Stimulated activated CD4-positive, alpha-beta T cell treated with anti-CD3 and anti-CD28 coated beads, Interleukin-4, amount 100 ng/mL, for 48 hours (primary cell): ENCODE measurements around the gene PACSIN2.
"Not testable (repeated sequence)": the region's sequence is repeated elsewhere in the genome, so short reads cannot be mapped to it uniquely, and the experiment has no call there.

ENCODE experiments used
- DNase-seq, 2 donors: peaks; one replicate each; pipeline ENCODE4 v3.0.0-alpha.2; 2020; ENCODE audit warnings: low read depth in 2 of 2

PACSIN2 gene

DNA sequence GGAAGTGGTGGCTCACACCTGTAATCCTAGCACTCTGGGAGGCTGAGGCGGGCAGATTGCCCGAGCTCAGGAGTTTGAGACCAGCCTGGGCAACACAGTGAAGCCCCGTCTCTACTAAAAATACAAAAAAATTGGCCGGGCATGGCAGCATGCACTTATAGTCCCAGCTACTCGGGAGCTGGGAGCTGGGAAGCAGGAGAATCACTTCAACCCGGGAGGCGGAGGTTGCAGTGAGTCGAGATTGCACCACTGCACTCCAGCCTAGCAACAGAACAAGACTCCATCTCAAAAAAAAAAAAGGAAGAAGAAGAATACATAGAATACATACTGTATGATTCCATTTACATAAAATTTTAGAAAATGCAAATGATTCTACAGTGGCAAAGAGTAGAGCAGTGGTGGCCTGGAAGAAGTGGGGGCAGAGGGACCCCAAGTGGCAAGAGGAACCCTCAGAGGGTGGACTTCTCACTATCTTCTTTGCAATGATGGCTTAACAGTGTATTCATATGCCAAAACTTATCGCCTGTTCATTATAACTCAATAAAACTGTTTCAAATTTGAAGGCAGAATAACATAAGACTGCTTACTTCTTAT is 22.0 kb downstream of the PACSIN2 start:
- no peak for DNase-seq

DNA sequence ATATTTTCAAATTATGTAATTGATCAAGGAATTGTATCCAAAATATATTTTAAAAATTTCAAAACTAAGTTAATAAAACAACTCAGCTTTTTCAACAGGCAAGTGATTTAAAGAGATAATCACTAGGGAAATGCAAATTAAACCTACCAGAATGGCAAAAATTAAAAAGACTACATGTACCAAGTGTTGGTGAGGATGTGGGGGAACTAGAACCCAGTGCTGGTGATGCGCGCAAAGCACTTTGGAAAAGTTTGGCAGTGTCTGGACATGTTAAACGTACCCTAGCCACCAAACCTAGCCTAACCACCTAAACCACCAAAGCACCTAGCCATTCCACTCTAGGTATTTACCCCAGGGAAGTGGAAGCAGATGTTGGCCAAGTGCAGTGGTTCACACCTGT is 22.9 kb downstream of the PACSIN2 start:
- no peak for DNase-seq

DNA sequence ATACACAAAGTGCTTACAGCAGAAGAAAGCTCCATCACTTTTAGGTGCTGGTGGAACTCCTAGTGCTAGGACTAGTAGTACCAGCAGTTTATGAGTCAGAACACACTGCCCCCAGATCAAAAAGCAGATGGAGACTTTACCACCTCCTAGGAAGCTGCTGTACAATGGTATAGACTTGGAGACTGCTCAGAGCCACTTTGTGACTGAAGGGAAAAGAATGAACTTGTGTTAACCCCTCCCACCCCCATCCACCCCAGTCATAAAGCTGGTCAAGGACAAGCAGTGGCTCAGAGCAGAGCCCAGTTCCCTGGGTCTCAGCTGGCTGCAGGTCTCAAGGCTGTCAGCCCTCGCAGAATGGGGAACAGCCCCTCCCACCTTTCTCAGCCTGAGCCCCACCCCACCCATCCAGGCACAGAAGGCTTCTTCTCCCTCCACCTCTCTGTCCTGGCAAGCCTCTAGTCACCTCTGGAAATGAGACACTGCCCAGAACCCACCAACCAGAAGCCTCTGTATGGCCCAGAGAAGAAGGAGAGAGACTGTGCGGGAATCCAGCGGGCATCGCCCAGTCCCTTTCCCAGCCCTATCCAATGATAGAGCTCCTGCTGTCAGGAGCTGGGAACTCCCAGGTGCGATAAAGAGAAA is 23.8 kb downstream of the PACSIN2 start:
- DNase-seq, result no peak

DNA sequence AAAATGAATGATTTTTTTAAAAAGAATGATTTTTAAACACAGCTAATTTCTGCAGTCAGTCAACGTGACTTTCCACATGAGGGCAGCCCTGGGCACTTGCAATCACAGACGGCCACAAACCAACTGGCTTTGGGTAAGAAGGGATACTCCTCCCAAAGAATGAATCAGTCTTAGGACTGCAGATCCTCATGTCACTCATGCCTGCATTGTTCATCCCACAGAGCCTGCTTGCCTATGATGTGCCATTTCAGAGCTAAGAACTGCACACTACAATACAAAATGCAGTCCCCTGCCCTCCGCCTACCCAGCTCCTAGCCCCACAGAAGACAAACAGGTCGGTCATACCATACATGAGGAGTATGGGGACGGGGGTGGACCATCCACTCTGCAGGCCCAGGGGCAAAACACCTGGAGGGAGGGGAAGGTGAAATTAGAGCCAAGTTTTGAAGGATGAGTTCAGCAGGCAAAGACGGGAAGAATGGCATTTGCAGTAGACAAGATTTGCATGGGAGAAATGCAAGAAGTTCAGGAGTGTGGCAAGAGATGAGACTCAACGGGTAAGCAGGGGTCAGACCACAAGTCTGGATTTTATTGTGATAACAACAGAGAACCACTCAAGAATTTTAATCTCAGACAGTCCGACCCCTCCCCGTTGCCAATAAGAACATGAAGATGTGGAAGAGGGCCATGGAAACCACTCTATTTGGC is 24.7 kb downstream of the PACSIN2 start:
- no peak for DNase-seq

DNA sequence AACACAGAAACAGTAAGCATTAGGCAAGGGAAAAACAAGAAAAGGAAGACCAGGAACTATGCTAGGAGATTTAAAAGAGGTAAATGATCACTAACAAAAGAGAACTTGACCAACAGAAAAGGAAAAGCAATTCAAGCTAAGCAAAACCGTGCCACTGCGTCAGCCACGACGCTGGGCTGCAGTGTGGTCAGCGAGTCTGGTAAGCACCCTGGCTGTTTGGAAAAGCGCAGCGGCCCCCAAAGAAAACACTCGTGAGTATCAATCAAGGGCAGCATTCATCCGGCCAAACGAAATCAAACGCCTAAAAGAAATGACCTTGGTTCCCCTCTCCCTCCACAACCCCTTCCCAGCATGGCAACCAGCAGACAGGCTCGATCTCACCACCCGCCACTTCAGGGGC is 28.8 kb downstream of the PACSIN2 start:
- DNase-seq, result no peak

DNA sequence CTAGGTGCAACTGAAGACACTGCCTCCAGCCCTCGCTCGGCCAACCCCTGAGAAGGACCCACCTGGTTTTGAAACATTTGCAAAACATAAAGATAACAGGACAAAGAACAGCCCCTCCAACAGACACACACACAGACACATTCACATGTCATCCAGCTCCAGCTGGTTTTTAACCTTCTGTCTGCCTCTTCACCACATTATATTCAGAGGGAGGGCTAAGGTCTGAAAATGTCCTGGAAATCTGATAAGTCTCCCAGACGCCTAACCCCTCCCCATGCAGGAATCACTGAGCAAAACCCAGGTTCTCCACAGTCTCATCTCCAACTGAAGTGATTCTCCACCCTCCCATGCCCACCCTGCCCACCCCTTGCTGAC is 29.4 kb downstream of the PACSIN2 start:
- no peak for DNase-seq

DNA sequence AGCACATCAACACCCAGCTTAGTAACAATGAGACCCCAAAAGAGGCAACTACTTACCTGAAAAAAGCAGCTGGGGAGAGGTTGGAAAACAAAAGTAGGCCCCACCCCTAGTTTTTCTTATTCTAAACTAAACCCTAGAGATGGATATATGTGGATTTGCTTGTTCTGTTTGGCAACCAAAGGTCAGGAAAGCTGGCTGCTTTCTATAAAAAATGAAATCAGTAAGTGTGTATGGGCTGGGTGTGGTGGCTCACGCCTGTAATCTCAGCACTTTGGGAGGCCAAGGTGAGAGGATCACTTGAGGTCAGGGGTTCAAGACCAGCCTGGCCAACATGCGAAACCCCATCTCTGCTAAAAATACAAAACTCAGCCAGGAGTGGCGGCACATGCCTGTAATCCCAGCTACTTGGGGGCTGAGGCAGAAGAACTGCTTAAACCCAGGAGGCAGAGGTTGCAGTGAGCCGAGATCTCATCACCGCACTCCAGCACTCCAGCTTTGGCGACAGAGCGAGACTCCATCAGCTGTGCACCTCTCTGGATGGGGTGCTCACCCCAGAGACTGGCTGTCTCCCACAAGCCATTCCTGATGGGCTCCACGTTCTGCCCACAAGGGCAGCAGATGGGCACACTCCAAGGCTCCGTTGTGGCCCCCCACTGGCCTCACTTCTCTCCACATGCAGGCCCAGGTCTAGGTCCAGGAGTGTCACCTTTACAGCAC is 30.0 kb downstream of the PACSIN2 start:
- DNase-seq, result no peak

DNA sequence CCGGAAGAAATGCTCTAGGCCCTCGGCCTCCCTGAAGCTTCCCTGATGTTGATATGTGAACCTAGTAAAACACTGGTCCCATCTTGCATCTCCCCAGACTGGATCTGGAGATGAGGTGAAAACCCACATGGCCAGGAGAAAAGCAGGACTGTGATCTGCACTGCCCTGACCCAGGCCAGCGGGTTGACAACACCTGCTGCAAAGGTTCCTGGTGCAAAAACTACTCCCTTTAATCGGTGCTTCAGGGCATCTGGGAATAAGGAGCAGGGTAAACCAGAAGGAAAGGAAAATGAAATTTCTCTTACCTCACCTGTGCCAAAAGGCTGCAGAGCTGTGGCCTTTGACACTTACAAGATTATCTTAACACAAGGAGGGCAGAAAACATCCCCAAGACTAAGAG is 30.6 kb downstream of the PACSIN2 start:
- no peak for DNase-seq

DNA sequence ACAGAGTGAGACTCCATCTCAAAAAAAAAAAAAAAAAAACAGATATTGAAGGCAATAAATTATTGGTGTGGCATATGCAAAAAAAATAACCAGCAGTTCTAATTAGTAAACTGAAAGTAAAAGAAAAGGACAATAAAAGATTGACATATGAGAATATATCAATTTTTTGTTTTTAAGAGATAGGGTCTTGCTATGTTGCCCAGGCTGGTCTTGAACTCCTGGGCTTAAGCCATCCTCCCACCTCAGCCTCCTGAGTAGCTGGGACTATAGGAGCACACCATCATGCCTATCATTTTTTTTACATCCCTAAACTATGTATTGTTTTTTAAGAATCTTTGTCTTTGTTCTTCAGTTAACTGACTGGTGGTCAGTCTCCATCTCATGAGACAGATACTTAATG is 31.5 kb downstream of the PACSIN2 start:
- DNase-seq, result no peak

DNA sequence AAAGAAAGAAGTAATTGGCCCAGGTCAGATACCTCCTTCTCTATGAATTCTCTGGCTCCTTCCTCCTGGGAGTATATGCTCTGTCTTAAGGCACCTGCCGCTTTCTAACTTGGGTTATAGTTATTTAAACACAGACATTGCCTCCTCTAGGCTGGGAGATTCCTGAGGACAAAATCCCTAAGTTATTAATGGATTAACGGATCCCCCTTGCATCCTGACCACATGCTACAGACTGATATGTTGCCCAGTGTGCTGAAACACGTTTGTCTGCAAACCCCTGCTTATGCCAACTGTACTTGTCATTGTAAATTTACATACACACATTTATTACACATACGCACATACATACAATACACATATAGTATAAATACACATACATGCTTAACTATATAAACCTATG is 35.3 kb downstream of the PACSIN2 start:
- no peak for DNase-seq

DNA sequence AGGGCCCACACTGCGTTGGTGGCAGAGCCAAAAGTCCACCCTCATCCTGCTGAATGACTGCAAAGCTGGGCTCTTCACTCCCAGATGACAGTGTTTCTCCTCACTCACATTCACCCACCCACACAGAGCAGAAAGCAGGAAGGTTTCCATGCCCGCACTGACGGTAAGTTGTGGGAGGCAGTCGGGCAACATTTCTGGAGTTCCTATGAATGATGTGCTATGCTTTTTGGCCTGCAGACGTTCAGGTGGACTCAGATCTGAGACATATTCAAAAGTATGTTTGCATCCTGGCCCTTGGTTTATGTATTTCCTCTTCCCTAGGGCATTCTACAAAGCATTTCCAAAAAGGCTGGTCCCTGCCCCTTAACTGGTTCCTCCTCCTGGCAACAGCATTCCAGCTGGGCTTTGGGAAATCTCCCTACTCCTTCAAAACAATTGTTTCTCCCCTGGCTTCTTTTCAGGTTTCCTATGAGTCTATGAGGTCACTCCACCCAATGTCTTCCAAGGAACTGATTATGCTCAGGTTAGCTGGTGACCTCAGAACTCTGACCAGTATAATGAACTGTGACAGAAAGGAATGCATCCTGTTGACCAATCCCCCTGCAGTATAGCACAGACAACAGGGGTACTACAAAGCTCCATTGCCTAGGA is 36.4 kb downstream of the PACSIN2 start:
- DNase-seq, result no peak

DNA sequence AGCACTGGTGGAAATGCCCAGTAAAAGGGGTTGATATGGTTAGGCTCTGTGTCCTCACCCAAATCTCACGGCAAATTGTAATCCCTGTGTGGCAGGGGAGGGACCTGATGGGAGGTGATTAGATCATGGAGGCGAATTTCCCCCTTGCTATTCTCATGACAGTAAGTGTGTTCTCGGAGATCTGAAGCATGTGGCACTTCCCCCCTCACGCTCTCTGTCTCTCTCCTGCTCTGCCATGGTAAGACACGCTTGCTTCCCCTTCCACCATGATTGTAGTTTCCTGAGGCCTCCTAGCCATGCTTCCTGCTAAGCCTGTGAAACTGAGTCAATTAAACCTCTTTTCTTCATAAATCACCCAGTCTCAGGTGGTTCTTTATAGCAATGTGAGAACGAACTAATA is 37.4 kb downstream of the PACSIN2 start:
- DNase-seq, result no peak

DNA sequence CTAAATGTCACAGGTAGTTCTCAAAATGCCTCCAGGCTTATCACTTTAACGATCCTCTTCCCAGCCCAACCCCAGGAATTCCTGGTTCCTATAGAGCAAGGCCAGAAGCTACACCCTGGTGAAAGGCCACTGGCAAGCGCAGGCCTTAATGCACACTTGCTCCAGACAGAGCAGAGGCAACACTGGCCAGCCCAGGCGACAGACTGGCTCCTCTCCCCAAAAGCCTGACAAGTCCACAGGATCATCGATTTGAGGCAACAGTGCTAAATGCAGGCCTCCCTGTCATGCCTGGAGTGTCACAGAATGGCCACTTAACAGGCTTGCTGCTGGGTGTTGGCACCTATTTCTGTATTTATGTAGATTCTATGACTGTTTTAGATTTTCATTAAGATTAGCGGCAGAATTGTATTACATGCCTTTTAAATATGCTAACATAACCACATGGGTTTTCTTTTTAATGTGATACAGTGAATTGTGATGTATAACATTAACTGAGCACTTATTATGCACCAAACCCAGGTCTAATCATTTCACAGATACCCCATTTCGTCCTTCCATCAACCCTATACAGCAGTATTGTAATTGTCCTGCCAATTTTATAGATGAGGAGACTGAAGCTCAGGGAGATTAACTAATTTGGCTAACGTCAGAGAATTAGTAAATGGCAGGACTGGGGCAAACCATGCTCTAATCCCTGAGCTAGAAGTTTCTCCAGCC is 38.6 kb downstream of the PACSIN2 start:
- no peak for DNase-seq

DNA sequence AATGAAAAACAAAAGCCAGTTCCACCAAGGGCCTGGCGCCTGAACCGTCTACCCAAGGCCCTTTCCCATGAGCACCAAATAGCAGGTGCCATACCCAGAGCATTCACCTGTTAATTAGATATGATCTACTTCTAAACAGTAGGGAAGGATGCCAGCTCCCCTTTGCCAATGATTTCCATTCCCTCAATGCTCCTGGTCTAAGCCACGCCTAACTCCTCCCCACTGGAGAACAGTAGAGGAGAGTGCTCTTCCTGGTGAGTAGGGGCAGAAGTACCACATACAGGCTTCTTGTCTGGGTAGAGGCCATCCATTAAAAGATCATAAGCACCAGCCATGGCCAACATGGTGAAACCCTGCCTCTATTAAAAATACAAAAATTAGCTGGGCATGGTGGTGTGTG is 40.7 kb downstream of the PACSIN2 start:
- DNase-seq, result no peak

DNA sequence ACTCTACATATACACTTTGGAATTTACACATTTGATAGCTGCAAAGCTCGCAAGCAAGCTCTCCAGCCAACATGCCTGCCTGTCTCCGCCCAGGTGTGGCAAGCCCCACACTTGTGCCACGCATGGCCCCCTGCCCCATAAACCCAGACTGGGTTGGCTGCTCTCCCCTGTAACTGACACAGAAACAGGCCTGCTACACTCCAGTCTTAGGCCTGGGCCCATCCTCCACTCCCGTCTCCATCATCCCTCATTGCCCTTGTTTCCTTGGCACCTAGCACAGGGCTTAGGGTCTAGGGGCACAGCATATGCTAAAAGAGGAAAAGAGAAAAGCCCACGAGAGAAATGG is 41.4 kb downstream of the PACSIN2 start:
- no peak for DNase-seq

DNA sequence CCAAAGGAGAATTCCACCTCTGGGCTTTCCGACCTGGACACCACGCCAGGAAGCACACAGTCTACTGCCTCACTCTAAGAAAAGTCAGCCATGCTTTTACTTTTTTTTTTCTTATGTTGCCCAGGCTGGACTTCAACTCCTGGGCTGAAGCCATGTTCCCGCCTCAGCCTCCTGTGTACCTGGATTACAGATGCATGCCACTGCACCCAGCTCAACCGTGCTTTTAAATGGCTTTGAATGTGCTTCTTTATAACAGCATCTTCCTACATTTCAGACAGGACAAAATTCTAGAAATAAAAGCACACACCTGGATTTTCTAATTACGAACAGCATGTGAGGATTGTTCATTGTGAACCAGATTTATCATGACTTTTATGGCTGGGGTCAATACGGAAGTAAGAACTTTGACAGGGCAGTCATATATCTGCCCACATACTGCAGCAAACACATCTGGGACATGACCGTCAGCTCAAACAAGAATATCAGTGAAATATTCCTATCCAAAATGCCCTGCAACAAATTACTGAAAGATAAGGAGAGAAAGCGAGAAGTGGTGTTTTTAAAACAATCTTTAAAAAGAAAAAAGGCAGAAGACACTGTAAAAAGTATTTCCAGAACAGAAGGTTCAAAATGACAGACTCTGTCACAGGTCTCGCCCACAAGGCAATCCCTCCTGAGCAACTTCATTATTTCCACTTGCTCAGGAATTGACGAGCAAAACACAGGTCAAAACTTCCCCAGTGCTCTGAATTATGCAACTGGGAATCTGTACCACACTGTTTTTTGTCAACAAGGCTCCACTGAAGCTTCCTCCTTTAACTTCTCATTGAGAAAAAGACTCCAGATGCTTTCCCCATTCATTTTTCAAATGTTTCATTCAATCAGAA is 42.1 kb downstream of the PACSIN2 start:
- no peak for DNase-seq

DNA sequence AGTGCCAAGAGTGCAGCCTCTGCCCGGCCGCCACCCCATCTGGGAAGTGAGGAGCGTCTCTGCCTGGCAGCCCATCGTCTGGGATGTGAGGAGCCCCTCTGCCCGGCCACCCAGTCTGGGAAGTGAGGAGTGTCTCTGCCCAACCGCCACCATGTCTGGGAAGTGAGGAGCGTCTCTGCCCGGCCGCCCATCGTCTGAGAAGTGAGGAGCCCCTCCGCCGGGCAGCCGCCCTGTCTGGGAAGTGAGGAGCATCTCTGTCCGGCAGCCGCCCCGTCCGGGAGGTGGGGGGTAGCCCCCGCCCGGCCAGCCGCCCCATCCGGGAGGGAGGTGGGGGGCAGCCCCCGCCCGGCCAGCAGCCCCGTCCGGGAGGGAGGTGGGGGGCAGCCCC is 43.5 kb downstream of the PACSIN2 start:
- not testable (repeated sequence) for DNase-seq

DNA sequence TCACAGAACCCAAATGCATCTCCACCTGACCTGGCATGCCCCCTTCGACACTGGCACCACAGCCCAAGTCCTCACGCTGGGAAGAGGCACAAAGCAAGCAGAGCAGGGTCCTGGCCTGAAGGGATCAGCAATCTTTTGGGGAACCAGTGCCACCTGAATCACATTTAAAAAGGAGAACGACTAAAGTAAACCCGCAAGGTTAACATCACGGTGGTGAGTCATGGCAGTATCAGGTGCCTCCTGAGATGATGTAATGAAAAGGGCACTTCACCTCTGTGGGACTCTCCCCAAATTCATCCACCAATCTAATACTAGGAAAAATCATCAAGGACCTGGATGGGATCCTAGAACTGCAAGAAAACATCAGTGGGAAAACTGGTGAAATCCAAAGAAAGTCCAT is 44.9 kb downstream of the PACSIN2 start:
- no peak for DNase-seq

DNA sequence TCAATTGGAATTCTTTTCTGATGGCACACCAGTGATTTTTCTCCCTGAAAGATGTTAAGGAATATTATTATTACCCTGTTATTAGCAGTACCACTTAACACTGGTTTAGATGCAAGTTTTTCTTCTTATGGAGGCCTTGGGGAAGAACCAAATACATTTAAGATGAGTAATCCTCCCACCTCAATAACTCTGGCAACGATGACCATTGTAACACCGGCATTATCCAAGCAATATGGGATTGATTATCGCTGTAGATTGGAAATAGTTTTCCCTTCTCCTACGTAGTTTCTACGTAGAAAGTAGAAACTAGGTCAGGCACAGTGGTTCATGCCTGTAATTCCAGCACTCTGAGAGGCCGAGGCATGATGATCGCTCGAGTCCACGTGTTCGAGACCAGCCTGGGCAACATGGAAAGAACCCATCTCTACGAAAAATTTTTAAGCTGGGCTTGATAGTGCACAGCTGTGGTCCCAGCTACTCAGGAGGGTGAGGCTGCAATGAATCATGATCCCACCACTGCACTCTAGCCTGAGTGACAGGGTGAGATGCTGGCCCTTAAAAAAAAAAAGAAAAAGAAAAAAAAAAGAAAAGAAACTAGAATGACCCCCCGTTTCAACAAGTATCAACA is 45.5 kb downstream of the PACSIN2 start:
- no peak for DNase-seq

DNA sequence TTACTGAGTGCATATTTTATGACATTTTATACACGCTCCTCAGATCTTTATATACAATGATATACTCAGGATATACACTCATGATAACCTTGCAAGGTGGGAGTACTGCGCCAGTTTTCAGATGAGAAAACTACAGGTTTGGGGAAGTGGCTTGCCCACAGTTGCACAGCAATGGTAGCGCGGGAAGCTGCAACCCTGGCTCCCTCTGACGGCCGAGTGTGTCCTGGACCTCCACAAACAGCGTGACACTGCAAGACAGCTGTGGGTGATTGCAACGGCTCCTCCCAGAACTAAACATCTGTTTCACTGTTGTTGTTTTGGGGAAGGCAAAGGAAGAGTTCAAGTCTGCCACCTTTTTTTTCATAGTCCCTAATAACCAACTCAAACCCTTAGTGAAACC is 47.0 kb downstream of the PACSIN2 start:
- no peak for DNase-seq
